Skin of body (tissue), 2 donors: Measurements from ENCODE around the gene C13orf46. TPM values are rescaled to one million over a fixed set of nuclear protein-coding genes. Genes with fewer than 3 reads are reported as not detected.
"Not testable (repeated sequence)": the region's sequence is repeated elsewhere in the genome, so short reads cannot be mapped to it uniquely, and the experiment has no call there.

Experiments used
- DNase-seq: peaks from one replicate; lab custom pipeline; 2025; lab: John Stamatoyannopoulos, UW
- total RNA-seq: library from RNA; depleted of rRNA; stranded (reverse); fragments of >200 nt; gene quantifications from one replicate; pipeline ENCODE4 v1.2.3, GENCODE V29; 2014

Gene C13orf46
- total RNA-seq, 1 donor from 2014 or later: under 0.01 TPM

- peak; percentile 39 for DNase-seq
These were observed 47.5 kb downstream of the C13orf46 start for GRCh38 chr13:113926301-113926761.

DNA sequence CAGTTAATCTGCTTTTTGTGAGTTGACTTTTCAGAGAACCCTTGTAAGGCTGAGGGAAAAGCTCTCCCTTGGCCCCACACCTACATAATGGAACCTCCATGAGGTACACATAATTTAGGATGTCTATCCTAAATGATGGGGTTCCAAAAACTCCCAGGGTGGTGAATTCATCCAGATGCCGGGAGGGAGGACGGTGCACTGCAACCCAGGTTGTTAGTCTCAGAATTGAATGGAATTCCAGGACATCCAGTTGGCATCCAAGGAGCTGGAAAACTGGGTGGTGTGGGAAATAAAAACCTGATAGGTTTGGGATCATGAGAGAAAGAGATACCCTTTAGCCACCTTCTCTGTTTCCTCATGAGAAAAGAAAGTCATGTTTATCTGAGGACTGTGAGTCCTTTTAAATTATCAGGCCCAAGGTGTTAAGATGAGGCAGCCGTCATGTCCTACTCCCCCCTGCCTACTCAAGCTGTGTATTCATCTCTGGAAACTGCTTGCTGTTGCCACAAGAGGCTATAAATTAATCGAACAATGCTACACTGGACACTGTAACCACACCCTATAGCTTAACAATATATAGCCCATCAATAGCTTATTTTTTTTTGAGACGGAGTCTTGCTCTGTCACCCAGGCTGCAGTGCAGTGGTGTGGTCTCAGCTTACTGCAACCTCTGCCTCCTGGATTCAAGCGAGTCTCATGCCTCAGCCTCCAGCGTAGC is 49.5 kb downstream of the C13orf46 start:
- no peak for DNase-seq

- DNase-seq: no peak
These were observed 50.4 kb downstream of the C13orf46 start for GRCh38 chr13:113923376-113924063.

- no peak for DNase-seq
These were observed 51.3 kb downstream of the C13orf46 start for GRCh38 chr13:113922412-113923118.

DNA sequence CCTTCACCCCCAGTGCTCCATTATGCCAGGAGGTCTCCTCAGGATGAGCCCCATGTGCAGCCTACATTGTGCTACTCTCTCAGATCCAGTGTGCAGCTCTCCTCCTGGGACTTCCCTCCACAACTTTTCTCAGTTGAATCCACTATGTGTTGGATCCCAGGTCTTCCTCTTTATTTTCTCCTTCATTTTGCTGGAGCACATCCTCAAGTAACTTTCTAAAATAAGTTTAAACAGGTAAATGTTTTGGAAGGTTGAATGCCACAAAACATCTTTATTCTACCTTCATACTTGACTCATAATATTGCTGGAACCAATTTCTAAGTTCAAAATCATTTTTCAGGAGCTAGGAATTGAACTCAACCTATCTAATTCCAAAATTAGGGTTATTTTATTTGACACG is 52.1 kb downstream of the C13orf46 start:
- DNase-seq: no peak

DNA sequence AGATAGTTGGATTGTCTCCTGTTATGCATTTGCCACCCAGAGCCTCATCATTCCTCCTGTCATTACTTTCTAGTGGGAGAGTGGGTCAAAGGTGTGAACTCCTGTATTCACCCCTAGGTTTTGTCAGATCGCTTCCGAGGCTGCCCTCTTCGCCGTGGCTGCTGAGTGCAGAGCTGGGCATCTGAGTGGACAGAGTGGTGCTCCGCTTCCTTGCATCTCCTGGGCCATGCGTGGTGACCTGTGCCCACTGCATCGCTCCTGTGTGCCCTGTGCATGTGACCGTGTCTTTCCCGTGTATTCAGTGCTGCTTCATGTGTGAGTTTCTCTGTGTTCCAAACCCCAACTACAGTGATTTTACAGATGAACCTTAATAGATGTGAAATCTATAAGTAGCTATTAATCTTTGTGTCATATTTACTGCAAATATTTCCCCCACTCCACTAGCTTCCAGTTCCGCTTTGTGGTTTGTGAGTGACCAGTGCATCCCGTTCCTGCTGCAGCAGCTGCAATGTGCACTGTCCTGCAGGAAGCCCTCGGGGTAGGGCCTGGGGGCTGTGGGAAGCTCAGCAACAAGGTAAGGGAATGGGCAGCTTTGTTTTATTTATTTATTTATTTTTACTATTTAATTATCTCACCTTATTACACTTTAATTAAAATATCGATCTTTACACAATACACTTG is 53.1 kb downstream of the C13orf46 start:
- DNase-seq: no peak

DNA sequence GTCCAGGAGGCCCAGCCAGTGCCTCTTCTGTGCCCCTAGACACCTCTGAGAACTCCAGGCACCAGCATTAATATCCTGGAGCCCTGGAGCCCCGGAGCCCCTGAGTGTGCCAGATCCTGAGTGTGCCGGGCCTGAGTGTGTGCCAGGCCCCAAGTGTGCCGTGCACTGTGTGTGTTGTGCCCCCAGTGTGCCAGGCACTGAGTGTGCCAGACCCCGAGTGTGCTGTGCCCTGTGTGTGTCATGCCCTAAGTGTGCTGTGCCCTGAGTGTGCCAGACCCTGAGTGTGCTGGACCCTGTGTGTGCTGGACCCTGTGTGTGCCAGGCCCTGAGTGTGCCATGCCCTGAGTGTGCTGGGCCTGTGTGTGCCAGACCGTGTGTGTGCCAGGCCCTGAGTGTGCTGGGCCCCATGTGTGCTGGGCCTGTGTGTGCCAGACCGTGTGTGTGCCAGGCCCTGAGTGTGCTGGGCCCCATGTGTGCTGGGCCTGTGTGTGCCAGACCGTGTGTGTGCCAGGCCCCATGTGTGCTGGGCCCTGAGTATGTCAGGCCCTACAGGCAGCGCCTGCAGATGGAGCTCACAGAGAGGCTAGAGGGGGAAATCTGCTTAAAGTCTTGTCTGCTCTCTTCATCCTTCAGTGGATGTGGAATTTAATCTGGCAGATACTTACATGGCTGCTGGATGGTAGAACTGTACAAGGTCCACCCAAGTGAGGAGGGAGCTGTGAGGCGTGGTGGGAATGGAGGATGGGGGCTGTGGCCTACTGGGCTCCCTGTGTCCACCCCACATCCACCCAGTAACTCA is 53.9 kb downstream of the C13orf46 start:
- peak; percentile 16 for DNase-seq

DNA sequence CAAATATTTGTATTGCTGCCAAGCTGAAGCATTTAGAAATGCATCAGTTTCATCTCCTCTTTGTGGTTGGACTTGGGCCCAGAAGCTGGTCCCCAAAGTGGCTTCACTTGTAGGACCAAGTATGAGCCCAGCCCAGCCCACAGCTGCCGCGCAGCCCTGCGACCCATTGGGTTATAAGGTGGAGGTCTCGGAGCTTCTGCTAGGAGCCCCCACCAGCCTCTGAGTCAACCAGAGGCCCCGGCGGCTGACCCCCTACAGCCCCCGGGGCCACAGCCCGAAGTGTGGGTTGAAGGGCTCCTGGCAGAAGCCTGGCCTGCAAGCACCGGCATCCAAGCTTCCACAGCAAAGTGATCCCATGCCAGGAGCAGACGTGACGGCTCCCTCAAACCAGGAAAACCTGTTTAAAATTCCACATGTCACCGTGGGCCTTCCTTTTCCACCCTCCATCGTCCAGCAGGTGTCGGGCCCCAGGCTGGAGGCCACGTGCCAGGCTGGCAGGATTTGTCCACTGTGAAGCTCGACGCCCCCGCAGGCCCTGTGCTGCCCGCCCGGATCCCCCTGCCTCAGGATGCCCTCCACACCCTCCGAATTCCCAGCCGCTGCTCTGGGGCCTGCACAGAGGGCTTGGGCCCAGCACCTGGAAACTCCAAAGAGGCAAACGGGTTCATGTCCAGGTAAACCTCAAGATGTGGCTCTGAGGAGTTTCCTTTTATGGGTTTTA is 54.7 kb downstream of the C13orf46 start:
- DNase-seq: no peak

DNA sequence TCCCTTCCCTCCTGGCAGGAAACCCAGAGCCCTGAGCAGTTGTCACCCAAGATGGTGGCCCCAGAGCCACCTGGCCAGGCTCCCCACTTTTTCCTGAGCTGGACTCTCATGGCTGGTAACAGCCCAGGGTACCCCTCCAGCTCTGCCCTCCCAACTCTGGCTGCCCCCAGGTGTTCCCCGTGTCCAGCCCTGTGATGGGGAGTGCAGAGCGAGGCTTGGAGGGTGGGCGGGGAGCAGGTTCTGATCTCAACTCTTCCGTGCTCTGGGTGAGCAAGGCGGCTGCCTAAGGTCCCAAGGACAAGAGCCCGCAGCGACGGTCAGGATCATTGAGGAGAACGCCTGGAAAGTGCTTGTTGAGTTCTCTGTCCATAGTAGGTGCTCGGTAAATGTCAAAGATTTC is 55.3 kb downstream of the C13orf46 start:
- DNase-seq: no peak

GRCh38 chr13:113917594-113918371 is 56.1 kb downstream of the C13orf46 start:
- no peak for DNase-seq

DNA sequence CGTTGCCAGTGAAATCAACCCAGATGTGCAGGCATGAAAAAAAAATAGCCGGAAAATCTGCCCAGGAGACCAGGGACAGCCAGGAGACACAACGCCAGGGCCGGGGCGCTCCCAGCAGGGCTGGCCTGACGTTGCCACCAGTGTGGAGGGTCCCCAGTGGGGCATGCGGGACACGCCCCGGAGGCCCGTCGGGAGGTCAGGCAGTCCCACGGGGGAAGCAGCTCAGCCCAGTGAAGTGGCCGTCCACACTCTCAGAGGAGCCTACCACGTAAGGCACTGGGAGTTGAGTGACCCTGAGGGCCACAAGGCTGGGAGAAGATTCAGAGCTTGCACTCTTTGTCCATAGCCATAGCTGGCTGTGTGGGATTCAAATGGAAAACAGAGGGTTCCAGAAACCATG is 56.8 kb downstream of the C13orf46 start:
- DNase-seq: no peak

- DNase-seq: no peak
These were observed 57.5 kb downstream of the C13orf46 start for GRCh38 chr13:113916330-113916815.

- DNase-seq: no peak
These were observed 58.0 kb downstream of the C13orf46 start for GRCh38 chr13:113915786-113916329.

DNA sequence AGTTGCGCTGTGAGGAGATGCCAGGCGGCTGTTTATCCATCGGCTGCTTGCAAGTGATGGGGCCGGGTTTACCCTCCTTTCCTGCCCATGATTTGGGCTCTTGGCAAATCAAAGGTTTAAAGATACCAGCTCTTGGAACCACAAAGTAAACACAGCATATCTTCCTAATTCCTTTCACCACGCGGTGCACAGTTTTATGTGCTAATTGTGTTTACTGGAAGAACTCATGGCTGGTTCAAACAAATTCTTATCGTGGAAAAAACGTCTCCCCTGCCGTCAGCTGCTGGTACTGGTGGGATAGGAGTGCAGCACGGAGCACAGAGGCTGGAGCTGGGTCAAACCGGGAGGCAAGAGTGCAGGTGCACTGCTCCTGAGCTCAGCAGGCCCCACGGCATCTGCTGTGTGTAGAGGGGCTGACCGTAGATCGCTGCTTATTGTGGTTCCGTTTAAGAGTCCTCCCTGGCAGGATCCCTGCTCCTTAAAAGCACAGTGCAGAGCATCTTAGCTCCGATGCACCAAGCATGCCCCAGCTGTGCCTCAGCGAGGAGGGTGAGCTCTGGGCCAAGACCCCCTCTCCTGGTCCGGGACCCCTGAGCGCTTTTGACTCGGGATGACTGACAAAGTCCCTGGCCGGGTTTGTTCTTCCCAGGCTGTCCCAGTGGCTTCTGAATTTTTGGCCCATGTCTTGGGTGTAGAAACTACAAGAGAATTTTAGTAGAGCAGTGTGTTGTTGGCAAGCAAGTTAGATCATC is 58.7 kb downstream of the C13orf46 start:
- DNase-seq: no peak

- no peak for DNase-seq
These were observed 59.4 kb downstream of the C13orf46 start for GRCh38 chr13:113914333-113915011.

DNA sequence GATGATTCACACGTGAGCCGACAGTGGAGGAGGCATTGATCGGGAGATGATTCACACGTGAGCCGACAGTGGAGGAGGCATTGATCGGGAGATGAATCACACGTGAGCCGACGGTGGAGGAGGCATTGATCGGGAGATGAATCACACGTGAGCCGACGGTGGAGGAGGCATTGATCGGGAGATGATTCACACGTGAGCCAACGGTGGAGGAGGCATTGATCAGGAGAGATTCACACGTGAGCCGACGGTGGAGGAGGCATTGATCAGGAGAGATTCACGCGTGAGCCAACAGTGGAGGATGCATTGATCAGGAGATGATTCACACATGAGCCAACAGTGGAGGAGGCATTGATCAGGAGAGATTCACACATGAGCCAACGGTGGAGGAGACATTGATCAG is 60.0 kb downstream of the C13orf46 start:
- not testable (repeated sequence) for DNase-seq

DNA sequence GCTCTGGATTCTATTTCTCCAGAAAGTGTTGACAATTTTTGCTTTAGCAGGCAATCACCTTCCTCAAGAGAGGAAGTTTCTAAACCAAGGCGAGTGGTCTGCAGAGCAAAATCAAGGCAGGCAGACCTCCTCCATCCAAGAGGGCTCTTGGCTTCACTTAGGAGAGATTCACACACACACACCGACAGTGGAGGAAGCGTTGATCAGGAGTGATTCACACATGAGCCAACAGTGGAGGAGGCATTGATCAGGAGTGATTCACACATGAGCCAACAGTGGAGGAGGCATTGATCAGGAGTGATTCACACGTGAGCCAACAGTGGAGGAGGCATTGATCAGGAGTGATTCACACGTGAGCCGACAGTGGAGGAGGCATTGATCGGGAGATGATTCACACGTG is 60.5 kb downstream of the C13orf46 start:
- not testable (repeated sequence) for DNase-seq

DNA sequence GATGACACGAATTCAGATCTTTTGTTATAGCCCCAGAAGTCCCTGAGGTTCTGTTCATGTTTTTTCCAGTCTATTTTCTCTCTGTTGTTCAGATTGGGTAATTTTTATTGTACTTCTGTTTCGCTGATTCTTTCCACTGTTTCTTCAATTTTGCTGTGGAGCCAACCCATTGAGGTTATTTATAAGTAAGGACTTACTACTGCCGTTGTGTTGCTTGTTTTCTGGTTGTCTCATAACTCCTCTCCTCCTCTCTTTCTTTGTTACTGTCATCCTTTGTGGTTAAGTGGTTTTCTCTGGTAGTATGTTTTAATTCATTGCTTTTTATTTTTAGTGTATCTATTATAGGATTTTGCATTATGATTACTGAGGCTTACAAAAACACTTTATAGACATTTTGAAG is 61.3 kb downstream of the C13orf46 start:
- no peak for DNase-seq
